ENCODE data around the gene CIB2. TPM values are rescaled to one million over a fixed set of nuclear protein-coding genes. Genes with fewer than 3 reads are reported as not detected.

Gene CIB2
- total RNA-seq, 1 experiment from 2014 or later, result 43.2 TPM

- Histone ChIP-seq H2BK20ac (ENCODE audit: low read depth, low read length, poor library complexity, severe bottlenecking) (no peak overlapping the region), H3T11ph (ENCODE audit: low read length) (no peak overlapping the region), H4K91ac (ENCODE audit: insufficient read length, low read depth, low read length) (no peak overlapping the region), H3K14ac (ENCODE audit: insufficient read depth, low read length) (no peak overlapping the region), H3K4me2 (ENCODE audit: insufficient read depth, insufficient read length, low read length) (no peak overlapping the region), H3K4ac (ENCODE audit: low read depth, low read length) (no peak overlapping the region), H3K9ac (ENCODE audit: extremely low read depth, insufficient read length, low read length) (no peak overlapping the region), H2BK120ac (ENCODE audit: low read depth, low read length, poor library complexity, severe bottlenecking) (no peak overlapping the region), H2BK15ac (ENCODE audit: low read depth, low read length) (no peak overlapping the region), H2AK5ac (ENCODE audit: insufficient read length, low read length) (no peak overlapping the region), H2AFZ (ENCODE audit: low read length) (no peak overlapping the region), H4K8ac (replicated peaks; ENCODE audit: insufficient read length, low read depth, low read length) (no peak overlapping the region), H3K23ac (ENCODE audit: insufficient read length, low read depth, low read length) (no peak overlapping the region), H3K18ac (ENCODE audit: insufficient read length, low read depth, low read length) (no peak overlapping the region), H4K5ac (ENCODE audit: insufficient read length, low read depth, low read length) (no peak overlapping the region), H3K79me1 (ENCODE audit: insufficient read depth, low read depth, low read length, poor library complexity, severe bottlenecking) (no peaks in the 10 kb centered on the region), H2BK5ac (ENCODE audit: insufficient read length, low read length) (no peak overlapping the region), H3K9me3 (ENCODE audit: control insufficient read depth, low read depth, low read length) (no peaks in the 10 kb centered on the region), H3K79me2 (ENCODE audit: insufficient read depth, low read length) (no peaks in the 10 kb centered on the region), H3K56ac (ENCODE audit: insufficient read length, low read depth, low read length) (no peak overlapping the region), H3K23me2 (ENCODE audit: insufficient read length, low read depth, low read length, poor library complexity, severe bottlenecking) (no peaks in the 10 kb centered on the region), H2BK12ac (ENCODE audit: insufficient read length, low read depth, low read length) (no peak overlapping the region), H3K4me1 (ENCODE audit: insufficient read depth, low read length) (peaks cover 2% of the 10 kb centered on the region; the same call in 1 of the 2 replicates), H4K20me1 (ENCODE audit: control insufficient read depth, insufficient read depth, insufficient read length) (no peaks in the 10 kb centered on the region), H3K27me3 (ENCODE audit: insufficient read depth, low read length) (no peaks in the 10 kb centered on the region), H3K27ac (ENCODE audit: insufficient read length, low read depth, low read length) (no peak overlapping the region)
- Mint-ChIP-seq H3K27me3 (ENCODE audit: low read depth) (no peaks in the 10 kb centered on the region; the same call in 1 of the 2 replicates), H3K27ac (no peak overlapping the region), H3K4me1 (peaks cover 22 to 35% of the 10 kb centered on the region in 2 experiments), H3K9me3 (no peaks in the 10 kb centered on the region; a peak in 1 of 5 replicates), H3K4me3 (no peak overlapping the region; a peak in 1 of 5 replicates), H3K36me3 (ENCODE audit: insufficient read depth in 1 of 3, low read depth in 3 of 3) (peaks cover 3 to 10% (median 6%) of the 10 kb centered on the region in 3 experiments; a peak in 5 of 7 replicates)
- no peak for DNase-seq
- no CpG with 5 or more reads among the region's 3 CpGs for WGBS (ENCODE audit: extremely low coverage, insufficient read length, low lambda C conversion rate)
- TF ChIP-seq CTCF (conservative IDR thresholded peaks at IDR 0.05), result no peak
Measured at GRCh38 chr15:78125267-78125666, 6.0 kb downstream of the CIB2 start.
